GM18507 (cell line): ENCODE results near the gene CERS5.

Experiments used
- DNase-seq: peaks from one replicate; pipeline ENCODE4 v3.0.0; 2011; ENCODE audit warnings: low read depth; ENCODE audit not compliant: insufficient read length; ENCODE audit errors: extremely low spot score
- FAIRE-seq: peaks from 2 replicates; lab custom pipeline; 2011; peaks lifted over from hg19 to GRCh38; lab: Jason Lieb, UNC

Gene CERS5

GRCh38 chr12:50107416-50108268 lies 59.5 kb downstream of the CERS5 start:
- FAIRE-seq: no peak

GRCh38 chr12:50106907-50107306 lies 60.3 kb downstream of the CERS5 start:
- FAIRE-seq (no peak), DNase-seq (no peak)

More at GRCh38 chr12:50107416-50108268, 59.5 kb downstream of the CERS5 start:
- DNase-seq: no peak

GRCh38 chr12:50105913-50106450 lies 61.2 kb downstream of the CERS5 start:
- no peak for FAIRE-seq
- no peak for DNase-seq

- FAIRE-seq (no peak), DNase-seq (no peak)
Observed at GRCh38 chr12:50104417-50105366, 62.5 kb downstream of the CERS5 start.

- FAIRE-seq (no peak), DNase-seq (no peak)
Observed at GRCh38 chr12:50103767-50104321, 63.3 kb downstream of the CERS5 start, which contains the start of gene GPD1. Gene GPD1, plus strand, starts transcription at chr12:50104008. Its CDS starts 43 bp downstream, at chr12:50104051.

- FAIRE-seq: no peak
- DNase-seq: no peak
Observed at GRCh38 chr12:50103351-50103750, 63.8 kb downstream of the CERS5 start.

- FAIRE-seq: no peak
Observed at GRCh38 chr12:50102646-50103309, 64.4 kb downstream of the CERS5 start.

GRCh38 chr12:50102131-50102531 lies 65.0 kb downstream of the CERS5 start:
- FAIRE-seq: no peak

More at GRCh38 chr12:50102646-50103309, 64.4 kb downstream of the CERS5 start:
- no peak for DNase-seq

GRCh38 chr12:50101663-50102062 lies 65.5 kb downstream of the CERS5 start:
- DNase-seq (no peak), FAIRE-seq (no peak)

More at GRCh38 chr12:50102131-50102531, 65.0 kb downstream of the CERS5 start:
- DNase-seq: no peak

GRCh38 chr12:50100561-50100960 lies 66.6 kb downstream of the CERS5 start:
- FAIRE-seq (no peak), DNase-seq (no peak)

GRCh38 chr12:50099302-50100008 lies 67.7 kb downstream of the CERS5 start:
- FAIRE-seq (no peak), DNase-seq (no peak)

GRCh38 chr12:50097952-50098351 lies 69.2 kb downstream of the CERS5 start:
- FAIRE-seq (no peak), DNase-seq (no peak)

GRCh38 chr12:50090391-50090790 lies 76.8 kb downstream of the CERS5 start:
- no peak for DNase-seq
- no peak for FAIRE-seq

GRCh38 chr12:50089730-50090129 lies 77.4 kb downstream of the CERS5 start:
- FAIRE-seq: no peak
- DNase-seq: no peak

- DNase-seq (no peak), FAIRE-seq (peak; percentile 39)
Observed at GRCh38 chr12:50088577-50089335, 78.4 kb downstream of the CERS5 start.

GRCh38 chr12:50087995-50088394 lies 79.2 kb downstream of the CERS5 start:
- no peak for DNase-seq
- FAIRE-seq: no peak

GRCh38 chr12:50087151-50087550 lies 80.0 kb downstream of the CERS5 start:
- no peak for FAIRE-seq

GRCh38 chr12:50086148-50086547 lies 81.0 kb downstream of the CERS5 start:
- DNase-seq (no peak), FAIRE-seq (no peak)

More at GRCh38 chr12:50087151-50087550, 80.0 kb downstream of the CERS5 start:
- DNase-seq: no peak
